GM19467 (cell line): Measurements from ENCODE around the gene RAB23.

Experiments used
- ATAC-seq: cut with Tn5 transposase; IDR thresholded peaks from one replicate; pipeline ENCODE4 v1.9.1; 2021; ENCODE audit warnings: mild to moderate bottlenecking, moderate library complexity; ENCODE audit not compliant: unreplicated experiment

Gene RAB23

GRCh38 chr6:57183336-57183735 lies 38.8 kb downstream of the RAB23 start:
- no peak for ATAC-seq

- ATAC-seq = no peak
Measured at GRCh38 chr6:57182017-57182432, 40.1 kb downstream of the RAB23 start.

GRCh38 chr6:57180596-57180995 lies 41.5 kb downstream of the RAB23 start:
- no peak for ATAC-seq

GRCh38 chr6:57177545-57178265 lies 44.4 kb downstream of the RAB23 start:
- ATAC-seq = no peak

GRCh38 chr6:57174511-57174907 lies 47.6 kb downstream of the RAB23 start:
- ATAC-seq = no peak

- ATAC-seq = no peak
Measured at GRCh38 chr6:57173886-57174510, 48.1 kb downstream of the RAB23 start.

GRCh38 chr6:57173056-57173885 lies 48.8 kb downstream of the RAB23 start:
- ATAC-seq = no peak

- ATAC-seq = peak; percentile 86
Measured at GRCh38 chr6:57172136-57173055, 49.7 kb downstream of the RAB23 start, which contains the start of gene BAG2. Gene BAG2 (plus strand): TSS chr6:57172326. CDS start chr6:57172698, 372 bp downstream.

- ATAC-seq = no peak
Measured at GRCh38 chr6:57165080-57165479, 57.0 kb downstream of the RAB23 start.

- ATAC-seq = no peak
Measured at GRCh38 chr6:57163956-57164355, 58.2 kb downstream of the RAB23 start.

GRCh38 chr6:57162516-57162915 lies 59.6 kb downstream of the RAB23 start:
- no peak for ATAC-seq

GRCh38 chr6:57162028-57162427 lies 60.1 kb downstream of the RAB23 start:
- no peak for ATAC-seq

GRCh38 chr6:57159127-57159526 lies 63.0 kb downstream of the RAB23 start:
- ATAC-seq = no peak

- ATAC-seq = no peak
Measured at GRCh38 chr6:57158658-57159057, 63.4 kb downstream of the RAB23 start.

GRCh38 chr6:57147955-57148858 lies 73.9 kb downstream of the RAB23 start:
- no peak for ATAC-seq

- ATAC-seq = no peak
Measured at GRCh38 chr6:57147401-57147800, 74.7 kb downstream of the RAB23 start.

GRCh38 chr6:57143690-57144089 lies 78.4 kb downstream of the RAB23 start:
- ATAC-seq = no peak

- no peak for ATAC-seq
Measured at GRCh38 chr6:57142178-57142525, 80.0 kb downstream of the RAB23 start.

- ATAC-seq = no peak
Measured at GRCh38 chr6:57141451-57142177, 80.5 kb downstream of the RAB23 start.
